Endothelial cell of umbilical vein (primary cell): Measurements from ENCODE around the gene MCCD1. TPM values are rescaled to one million over a fixed set of nuclear protein-coding genes. Genes with fewer than 3 reads are reported as not detected.

ENCODE experiments used
- BruUV-seq: library from RNA; stranded (reverse); fragments of 400-500 nt; replicated peaks from 2 replicates; lab custom pipeline; 2021; lab: Mats Ljungman, UMichigan
- CTCF ChIA-PET: fragments of 300-600, 350-600 bp; sonication (Branson Sonifier 250); formaldehyde crosslinking; loops from one replicate; lab custom pipeline; 2021; ENCODE audit warnings: antibody characterized with exemption, inconsistent platforms; lab: Charles Lee
- POLR2A ChIA-PET: fragments of 300-600, 350-600 bp; sonication (Branson Sonifier 250); formaldehyde crosslinking; loops from one replicate; lab custom pipeline; 2021; ENCODE audit warnings: antibody characterized with exemption, inconsistent platforms; lab: Charles Lee
- DNase-seq: peaks from one replicate; pipeline ENCODE4 v3.0.0-alpha.2; 2011; ENCODE audit warnings: low read depth, low spot score
- FAIRE-seq: peaks from 2 replicates; lab custom pipeline; 2011; peaks lifted over from hg19 to GRCh38; lab: Jason Lieb, UNC
- H2AFZ ChIP-seq: 2 replicates; pipeline ENCODE4 v1.6.0; 2012; ENCODE audit warnings: low read depth, low read length, control low read depth, inconsistent platforms
- H3K27ac ChIP-seq: 2 replicates; pipeline ENCODE4 v1.5.1; 2011; ENCODE audit warnings: low read depth, mild to moderate bottlenecking, control low read depth, low read length, moderate library complexity; ENCODE audit not compliant: insufficient read depth
- H3K27me3 ChIP-seq, 2 experiments: 2 replicates each; pipeline versions ENCODE4 v1.6.0 to v1.6.1; 2011; ENCODE audit warnings: low read length in 2 of 2, mixed read lengths in 1 of 2; ENCODE audit not compliant: control insufficient read depth in 2 of 2, insufficient read depth in 2 of 2
- H3K36me3 ChIP-seq, 2 experiments: 2 replicates in 1 of 2; 3 replicates in 1 of 2; pipeline ENCODE4 v1.5.1; 2011; ENCODE audit warnings: low read length in 2 of 2, mild to moderate bottlenecking in 1 of 2, moderate library complexity in 1 of 2; ENCODE audit not compliant: control insufficient read depth in 2 of 2, insufficient read depth in 2 of 2; ENCODE audit errors: extremely low read depth in 1 of 2
- H3K4me1 ChIP-seq: 3 replicates; pipeline ENCODE4 v1.5.1; 2011; ENCODE audit warnings: mild to moderate bottlenecking, low read length; ENCODE audit not compliant: control insufficient read depth, insufficient read depth; ENCODE audit errors: extremely low read depth
- H3K4me2 ChIP-seq: 2 replicates; pipeline ENCODE4 v1.6.1; 2011; ENCODE audit warnings: low read length, control low read depth, mixed read lengths; ENCODE audit not compliant: insufficient read depth
- H3K4me3 ChIP-seq, 3 experiments: fragments of 200-600 bp in 1 of 3; sonication (generic), shearing (Covaris generic) in 1 of 3; replicated peaks in 1 of 3; 2 replicates each; pipeline ENCODE4 v1.5.1; 2011 to 2016; ENCODE audit warnings: control low read depth in 3 of 3, low read length in 3 of 3, mild to moderate bottlenecking in 2 of 3, inconsistent platforms in 1 of 3, low read depth in 1 of 3, moderate library complexity in 1 of 3; ENCODE audit not compliant: insufficient read depth in 1 of 3
- H3K79me2 ChIP-seq: 2 replicates; pipeline ENCODE4 v1.6.0; 2012; ENCODE audit warnings: low read length, inconsistent platforms; ENCODE audit not compliant: control insufficient read depth, insufficient read depth
- H3K9ac ChIP-seq: replicated peaks from 2 replicates; pipeline ENCODE3; 2011; ENCODE audit warnings: low read length, control low read depth; ENCODE audit not compliant: insufficient read depth; ENCODE audit errors: extremely low read depth
- H3K9me1 ChIP-seq: replicated peaks from 3 replicates; pipeline ENCODE4 v1.6.0; 2011; ENCODE audit warnings: mild to moderate bottlenecking, low read length; ENCODE audit not compliant: control insufficient read depth, insufficient read depth; ENCODE audit errors: extremely low read depth
- H3K9me3 ChIP-seq: replicated peaks from 2 replicates; pipeline ENCODE4 v1.5.1; 2012; ENCODE audit warnings: low read length, inconsistent platforms; ENCODE audit not compliant: control insufficient read depth, insufficient read depth
- H4K20me1 ChIP-seq: replicated peaks from 2 replicates; pipeline ENCODE3; 2011; ENCODE audit warnings: mild to moderate bottlenecking, low read length; ENCODE audit not compliant: control insufficient read depth, insufficient read depth; ENCODE audit errors: extremely low read depth
- EZH2 ChIP-seq: IDR thresholded peaks from 2 replicates; pipeline ENCODE4 v1.6.1; 2012; ENCODE audit warnings: borderline replicate concordance, low read depth, mild to moderate bottlenecking, moderate library complexity, low read length, inconsistent platforms; ENCODE audit not compliant: severe bottlenecking
- FOS ChIP-seq: IDR thresholded peaks from 2 replicates; pipeline ENCODE4 v1.6.1; 2011; ENCODE audit warnings: mild to moderate bottlenecking, low read length, moderate library complexity, borderline replicate concordance; ENCODE audit not compliant: insufficient read depth
- GATA2 ChIP-seq: IDR thresholded peaks from 2 replicates; pipeline ENCODE4 v1.7.0; 2011; ENCODE audit warnings: low read depth, mild to moderate bottlenecking, moderate library complexity, mixed read lengths, low read length; ENCODE audit not compliant: insufficient read length, insufficient read depth
- JUN ChIP-seq: IDR thresholded peaks from 2 replicates; pipeline ENCODE4 v1.6.1; 2011; ENCODE audit warnings: borderline replicate concordance, low read depth; ENCODE audit not compliant: insufficient read length, insufficient read depth
- MAX ChIP-seq: IDR thresholded peaks from 2 replicates; pipeline ENCODE4 v1.6.1; 2011; ENCODE audit not compliant: insufficient read depth, insufficient read length
- MYC ChIP-seq: IDR thresholded peaks from one replicate; pipeline ENCODE4 v1.6.1; 2011; ENCODE audit warnings: mild to moderate bottlenecking, low read depth, low read length
- POLR2A ChIP-seq: IDR thresholded peaks from 2 replicates; pipeline ENCODE4 v1.6.1; 2012; ENCODE audit warnings: low read depth, mild to moderate bottlenecking, control low read depth, low read length
- POLR2AphosphoS5 ChIP-seq: IDR thresholded peaks from 2 replicates; pipeline ENCODE4 v1.6.1; 2012; ENCODE audit warnings: low read depth, mild to moderate bottlenecking, control low read depth, low read length, moderate library complexity; ENCODE audit not compliant: insufficient read depth
- dilution Hi-C: fragments of 300-500 bp; cut with MboI; formaldehyde crosslinking; loops from one replicate; pipeline ENCODE4 v1.15.0; 2019; ENCODE audit warnings: low sequenced_read_pairs; ENCODE audit not compliant: extremely low pct_ligation_motif_present
- intact Hi-C: fragments of 100-400 bp; cut with micrococcal nuclease; formaldehyde crosslinking; loops from one replicate; pipeline ENCODE4 v1.10.0; 2022
- polyA plus RNA-seq, 4 experiments: library from polyadenylated mRNA; depleted of rRNA in 3 of 4; stranded (reverse) in 3 of 4; unstranded in 1 of 4; fragments of >200 nt; gene quantifications; 2 replicates each; pipeline versions ENCODE4 v1.2.1 to v1.2.3, GENCODE V29; 2011 to 2012; ENCODE audit warnings: missing spikeins in 1 of 4
- total RNA-seq: library from RNA; stranded (reverse); gene quantifications from 2 replicates; pipeline ENCODE4 v1.2.3, GENCODE V29; 2021
- TF ChIP-seq, protein P1 (sequence below), 2 donors: IDR thresholded peaks; 1 replicate in 1 of 2; 2 replicates in 1 of 2; pipeline ENCODE4 v1.5.1; 2011; ENCODE audit warnings: low read length in 2 of 2, mild to moderate bottlenecking in 2 of 2, moderate library complexity in 2 of 2, control low read depth in 1 of 2, inconsistent platforms in 1 of 2, low read depth in 1 of 2; ENCODE audit not compliant: insufficient read depth in 1 of 2; ENCODE audit errors: extremely low read depth in 1 of 2

Gene MCCD1
- total and polyA plus RNA-seq, 2 donors (not counting 3 experiments of a cell fraction or from before 2014, with no cell fraction given) = not detected

DNA sequence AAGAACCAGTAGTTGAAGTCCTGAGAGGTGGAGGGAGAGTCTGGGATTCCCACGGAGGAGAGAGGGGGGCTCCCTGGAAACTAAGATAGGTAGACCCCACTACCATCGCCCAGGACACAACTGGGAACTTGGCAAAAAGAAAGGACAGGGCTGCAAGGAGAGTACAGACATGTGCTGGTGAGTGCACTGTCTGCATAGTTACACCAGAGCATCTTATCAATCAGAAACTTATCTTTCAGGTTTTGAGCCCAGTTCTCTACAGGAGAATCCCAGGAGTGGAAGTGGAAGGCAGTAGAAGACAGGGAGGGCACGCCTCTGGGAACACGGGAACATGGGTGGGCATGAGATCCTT lies 30.8 kb downstream of the MCCD1 start:
- no peaks in the 10 kb centered on the region for H3K9me3 ChIP-seq
- no peaks in the 10 kb centered on the region for H3K27me3 ChIP-seq
- peaks cover 2 to 10% of the 10 kb centered on the region in 2 experiments for H3K36me3 ChIP-seq
- H4K20me1 ChIP-seq = no peaks in the 10 kb centered on the region
- dilution Hi-C loops = no loop called here
- no peak overlapping the region for H2AFZ ChIP-seq
- no peaks in the 10 kb centered on the region for H3K9me1 ChIP-seq
- ChIA-PET CTCF (interaction anchor here (1.5 to 31.0 kb wide), 3 partner anchors 9 to 29 kb away, joined by 5 to 1517 read pairs (median 31); partner anchors contain the start of genes LST1, LTB, NCR3 and NFKBIL1), POLR2A (interaction anchor here (0.6 to 0.9 kb wide), 2 partner anchors 21 to 268 kb away, joined by 3 to 5 read pairs; partner anchors contain the start of gene HSPA1B)
- peak overlapping the region in 1 of 3 experiments; percentile 29 for H3K4me3 ChIP-seq
- peak; percentile 12 for FAIRE-seq
- H3K4me1 ChIP-seq = peaks cover 69% of the 10 kb centered on the region
- H3K27ac ChIP-seq = peak overlapping the region; percentile 98
- H3K4me2 ChIP-seq = peak overlapping the region; percentile 90
- BruUV-seq = TSS peak; percentile 80
- DNase-seq = peak; percentile 40
- peak overlapping the region; percentile 82 for H3K9ac ChIP-seq
- intact Hi-C loops = no loop called here
- TF ChIP-seq, protein P1, sequence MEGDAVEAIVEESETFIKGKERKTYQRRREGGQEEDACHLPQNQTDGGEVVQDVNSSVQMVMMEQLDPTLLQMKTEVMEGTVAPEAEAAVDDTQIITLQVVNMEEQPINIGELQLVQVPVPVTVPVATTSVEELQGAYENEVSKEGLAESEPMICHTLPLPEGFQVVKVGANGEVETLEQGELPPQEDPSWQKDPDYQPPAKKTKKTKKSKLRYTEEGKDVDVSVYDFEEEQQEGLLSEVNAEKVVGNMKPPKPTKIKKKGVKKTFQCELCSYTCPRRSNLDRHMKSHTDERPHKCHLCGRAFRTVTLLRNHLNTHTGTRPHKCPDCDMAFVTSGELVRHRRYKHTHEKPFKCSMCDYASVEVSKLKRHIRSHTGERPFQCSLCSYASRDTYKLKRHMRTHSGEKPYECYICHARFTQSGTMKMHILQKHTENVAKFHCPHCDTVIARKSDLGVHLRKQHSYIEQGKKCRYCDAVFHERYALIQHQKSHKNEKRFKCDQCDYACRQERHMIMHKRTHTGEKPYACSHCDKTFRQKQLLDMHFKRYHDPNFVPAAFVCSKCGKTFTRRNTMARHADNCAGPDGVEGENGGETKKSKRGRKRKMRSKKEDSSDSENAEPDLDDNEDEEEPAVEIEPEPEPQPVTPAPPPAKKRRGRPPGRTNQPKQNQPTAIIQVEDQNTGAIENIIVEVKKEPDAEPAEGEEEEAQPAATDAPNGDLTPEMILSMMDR (IDR thresholded peaks at IDR 0.05; ENCODE audit: extremely low read depth in 1 of 2, insufficient read depth in 1 of 2, low read depth in 1 of 2, low read length in 2 of 2) = no peak
- no peak for TF ChIP-seq POLR2A
- no peak for TF ChIP-seq EZH2
- no peak for TF ChIP-seq MAX
- no peak for TF ChIP-seq MYC
- no peak for TF ChIP-seq FOS
- no peak for TF ChIP-seq POLR2AphosphoS5
- TF ChIP-seq GATA2 = no peak
- TF ChIP-seq JUN = no peak
- peaks cover 7% of the 10 kb centered on the region for H3K79me2 ChIP-seq
